GM21447 (cell line): ENCODE results near the gene MAP3K13.
"Not testable (repeated sequence)": the region's sequence is repeated elsewhere in the genome, so short reads cannot be mapped to it uniquely, and the experiment has no call there.

Experiments
- ATAC-seq: cut with Tn5 transposase; IDR thresholded peaks from one replicate; pipeline ENCODE4 v1.9.1; 2021; ENCODE audit not compliant: unreplicated experiment

MAP3K13 gene

GRCh38 chr3:185340751-185341150 lies 22.2 kb upstream of the MAP3K13 start:
- no peak for ATAC-seq

DNA sequence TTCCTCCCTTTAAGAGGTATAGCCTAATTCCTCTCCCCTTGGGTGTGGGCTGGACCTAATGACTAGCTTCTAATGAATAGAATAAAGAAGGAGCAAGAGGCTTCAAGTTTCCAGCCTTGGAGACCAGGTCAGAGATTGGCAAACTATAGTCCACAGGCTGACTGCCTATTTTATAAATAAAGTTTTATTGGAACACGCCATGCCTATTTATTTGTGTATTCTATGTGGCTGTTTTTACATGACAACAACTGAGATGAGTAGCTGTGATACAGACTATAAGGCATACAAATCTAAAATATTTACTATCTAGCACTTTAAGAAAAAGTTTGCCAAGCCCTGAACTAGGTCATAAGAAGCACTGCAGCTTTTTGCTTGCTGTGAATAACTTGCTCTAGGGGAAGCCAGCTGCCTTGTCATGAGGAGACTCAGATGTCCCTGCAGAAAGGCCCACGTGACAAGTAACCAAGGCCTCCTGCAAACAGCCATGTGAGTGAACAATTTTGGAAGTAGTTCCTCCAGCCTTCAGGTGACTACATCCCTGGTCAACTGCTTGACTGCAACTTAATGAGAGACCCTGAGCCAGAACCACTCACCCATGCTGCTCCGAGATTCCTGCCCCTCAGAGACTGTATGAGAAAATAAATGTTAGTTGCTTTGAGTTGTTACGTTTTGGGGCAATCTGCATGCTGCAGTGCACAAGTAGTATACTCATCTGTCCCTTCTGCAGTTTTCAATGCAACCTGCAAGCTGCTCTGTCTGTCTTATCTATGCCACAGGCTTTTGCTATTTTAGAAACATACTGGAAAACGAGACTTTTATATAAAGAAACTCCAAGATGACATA lies 21.1 kb upstream of the MAP3K13 start:
- ATAC-seq = no peak

GRCh38 chr3:185342459-185343174 lies 20.3 kb upstream of the MAP3K13 start:
- no peak for ATAC-seq

- no peak for ATAC-seq
Measured at GRCh38 chr3:185347399-185347798, 15.5 kb upstream of the MAP3K13 start.

- ATAC-seq = no peak
Measured at GRCh38 chr3:185350841-185351240, 12.1 kb upstream of the MAP3K13 start.

DNA sequence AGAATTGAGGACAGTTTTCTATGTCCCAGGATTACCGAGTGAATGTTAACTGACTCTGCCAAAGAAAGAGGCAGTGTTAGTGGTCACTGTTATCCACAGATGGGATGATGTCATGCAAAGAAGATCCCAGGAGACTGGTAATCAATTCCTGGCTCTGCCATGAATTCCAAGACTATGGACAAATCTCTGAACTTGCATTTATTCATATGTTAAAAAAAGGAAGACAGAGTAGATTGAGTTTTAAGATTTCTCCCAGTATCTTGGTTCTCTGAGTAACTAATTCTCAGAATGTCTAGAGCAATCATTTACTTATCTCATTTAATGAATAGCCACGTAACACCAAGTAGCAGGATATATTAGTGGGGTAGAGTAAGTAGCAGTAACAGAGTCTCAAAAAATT lies 11.5 kb upstream of the MAP3K13 start:
- ATAC-seq = no peak

GRCh38 chr3:185353225-185353624 lies 9.7 kb upstream of the MAP3K13 start:
- no peak for ATAC-seq

- peak; percentile 99 for ATAC-seq
Measured at GRCh38 chr3:185353823-185354614, 8.9 kb upstream of the MAP3K13 start.

DNA sequence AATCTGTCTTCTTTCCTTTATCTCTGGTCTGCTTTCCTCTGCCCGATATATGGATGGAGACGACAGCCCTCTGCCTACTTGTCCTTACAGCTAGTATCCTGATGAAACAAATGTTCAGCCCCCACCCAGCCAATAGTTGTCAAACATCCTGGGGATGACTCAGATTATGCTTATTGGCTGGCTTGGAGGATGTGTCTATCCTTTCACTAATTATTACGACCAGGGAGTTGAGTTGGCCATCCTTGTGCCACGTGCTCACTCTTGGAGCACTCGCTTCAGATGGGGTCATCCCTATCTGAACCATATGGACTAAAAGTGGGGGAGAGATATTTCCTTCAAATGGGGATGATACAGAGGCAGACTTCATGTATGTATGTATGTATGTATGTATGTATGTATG lies 6.4 kb upstream of the MAP3K13 start:
- no peak for ATAC-seq

GRCh38 chr3:185361920-185362319 lies 1.0 kb upstream of the MAP3K13 start:
- no peak for ATAC-seq

DNA sequence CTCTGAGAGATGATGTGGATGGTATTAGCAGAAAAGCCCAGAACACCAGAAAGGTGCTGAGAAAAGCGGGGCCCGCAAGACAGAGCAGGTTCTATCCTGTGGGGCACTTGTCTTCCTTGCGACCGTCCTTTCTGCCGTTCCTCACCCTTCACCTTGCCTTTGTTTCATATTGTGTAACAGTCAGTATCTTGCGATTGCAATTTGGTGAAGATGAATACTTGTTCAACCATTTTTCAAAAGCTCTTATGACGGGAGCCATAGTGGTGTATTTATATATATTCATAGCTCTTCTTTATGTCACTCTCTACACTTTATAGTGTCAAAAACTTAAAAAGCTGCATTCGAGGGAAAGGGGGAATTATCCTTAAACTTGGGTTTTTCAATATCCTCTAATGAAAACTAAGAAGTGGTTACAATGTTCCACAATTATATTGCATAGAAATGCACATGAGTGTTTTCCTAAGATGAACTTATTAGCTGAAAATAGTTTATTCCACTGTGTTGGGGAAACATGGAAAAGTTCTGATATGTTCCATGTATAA lies 797 bp downstream of the MAP3K13 start:
- no peak for ATAC-seq

DNA sequence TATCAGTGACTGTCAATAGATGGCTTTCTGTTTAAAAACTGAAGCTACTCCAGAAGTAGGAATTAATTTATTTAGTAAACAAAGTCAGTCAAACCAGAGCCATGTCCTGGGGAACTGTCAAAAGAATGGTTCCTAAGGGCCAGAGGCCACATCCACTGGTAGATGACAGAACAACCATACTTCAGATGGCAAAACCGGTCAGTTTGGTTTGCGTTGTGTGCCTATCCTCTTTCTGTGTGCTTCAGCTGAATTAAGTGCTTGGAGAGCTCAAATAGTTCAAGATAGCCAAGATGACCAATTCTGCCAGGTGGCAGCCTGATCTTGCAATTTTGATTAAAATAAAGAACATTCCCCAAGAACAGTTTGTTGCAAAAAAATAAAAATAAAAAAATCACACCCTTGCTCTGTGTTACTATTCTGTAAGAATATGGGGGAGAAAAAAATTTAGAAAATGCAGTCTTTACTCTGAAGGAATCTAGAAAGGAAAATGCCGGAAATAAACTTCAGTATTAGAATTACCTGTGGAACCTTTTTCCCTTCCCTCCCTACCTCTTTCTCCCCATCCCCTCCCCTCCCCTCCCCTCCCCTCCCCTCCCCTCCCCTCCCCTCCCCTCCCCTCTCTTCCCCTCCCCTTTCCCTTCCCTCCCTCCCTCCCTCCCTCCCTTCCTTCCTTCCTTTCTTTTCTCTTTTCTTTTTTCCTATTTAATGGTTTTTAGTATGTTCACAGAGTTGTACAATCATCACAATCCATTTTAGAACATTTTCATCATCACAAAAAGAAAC lies 2.5 kb downstream of the MAP3K13 start:
- no peak for ATAC-seq

- ATAC-seq = no peak
Measured at GRCh38 chr3:185366074-185366335, 3.1 kb downstream of the MAP3K13 start.

DNA sequence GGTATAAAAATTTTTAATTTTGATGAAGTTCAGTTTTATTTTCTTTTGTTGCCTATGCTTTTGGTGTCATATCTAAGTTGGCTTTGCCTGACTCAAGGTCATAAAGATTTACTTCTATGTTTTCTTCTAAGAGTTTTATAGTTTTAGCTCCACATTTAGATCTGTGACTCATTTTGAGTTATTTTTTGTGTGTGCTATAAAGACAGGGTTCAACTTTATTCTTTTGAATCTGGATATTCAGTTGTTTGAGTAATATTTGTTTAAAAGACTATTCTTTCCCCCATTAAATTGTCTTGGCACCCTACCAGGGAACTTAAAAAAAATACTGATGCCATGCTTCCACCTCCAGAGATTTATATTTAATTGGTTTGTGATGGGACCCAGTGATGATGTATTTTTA lies 4.0 kb downstream of the MAP3K13 start:
- no peak for ATAC-seq

- ATAC-seq = not testable (repeated sequence)
Measured at GRCh38 chr3:185370349-185370748, 7.4 kb downstream of the MAP3K13 start.

DNA sequence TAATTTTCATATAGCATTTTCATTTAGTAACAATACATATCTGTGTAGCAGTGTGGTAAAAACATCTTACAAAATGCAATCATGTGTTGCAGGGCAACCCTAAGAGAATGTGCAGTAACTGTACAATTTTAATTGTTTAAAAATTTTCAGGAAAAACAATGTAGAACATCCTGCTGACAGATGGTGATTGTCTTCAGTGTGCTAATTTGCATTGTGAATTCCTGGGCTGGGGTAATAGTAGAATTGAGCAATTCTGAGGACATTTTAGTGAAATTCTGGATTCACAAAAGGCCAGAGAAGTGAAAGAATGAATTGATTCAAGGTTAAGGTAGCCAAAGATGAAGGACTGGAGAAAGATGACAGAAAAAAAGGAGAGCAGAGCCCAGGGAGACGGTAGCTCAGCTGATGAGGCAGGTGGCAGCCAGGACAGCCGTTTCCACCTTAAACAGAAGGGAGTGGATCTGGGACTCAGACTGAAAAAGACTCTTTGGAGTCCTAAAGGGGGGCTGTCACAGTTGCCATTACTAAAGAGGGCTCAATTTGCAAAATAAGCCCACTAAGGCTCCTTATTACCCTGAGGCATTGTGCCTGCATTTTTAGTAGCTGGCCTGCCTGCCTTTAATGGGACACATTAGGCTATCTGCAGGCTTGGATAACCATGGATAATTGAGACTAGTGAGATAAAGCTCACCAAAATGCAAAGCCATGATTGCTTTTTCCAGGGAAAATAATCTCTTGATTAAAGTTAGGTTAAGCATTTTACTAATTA lies 8.6 kb downstream of the MAP3K13 start:
- ATAC-seq = no peak

DNA sequence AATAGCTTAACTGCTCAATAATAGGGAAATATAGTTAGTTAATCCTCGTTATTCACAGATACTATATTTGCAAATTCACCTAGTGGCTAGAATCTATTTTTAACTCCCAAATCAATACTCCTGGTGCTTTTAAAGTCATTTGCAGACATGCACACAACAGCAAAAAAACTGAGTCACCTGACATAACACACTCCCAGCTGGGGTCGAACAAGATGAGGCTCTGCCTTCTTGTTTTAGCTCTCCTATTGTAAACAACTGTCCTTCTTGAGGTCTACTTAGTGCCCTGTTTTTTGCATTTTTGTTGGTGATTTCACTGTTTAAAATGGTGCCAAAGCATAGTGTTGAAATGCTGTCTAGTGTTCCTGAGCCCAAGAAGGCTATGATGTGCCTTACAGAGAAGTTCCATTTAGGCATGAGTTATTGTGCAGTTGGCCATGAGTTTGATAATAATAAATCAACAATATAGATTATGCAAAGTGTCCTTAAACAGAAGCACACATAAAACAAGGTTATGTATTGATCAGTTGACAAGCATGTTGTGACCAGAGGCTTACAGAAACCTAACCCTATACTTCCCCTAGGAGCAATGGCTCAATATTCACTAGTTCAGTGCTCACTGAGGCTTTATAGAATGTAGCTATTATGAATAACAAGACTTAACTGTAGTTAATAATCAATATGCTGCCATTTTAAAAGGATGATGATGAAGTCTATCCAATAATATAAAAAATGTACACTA lies 18.6 kb downstream of the MAP3K13 start:
- ATAC-seq = no peak

DNA sequence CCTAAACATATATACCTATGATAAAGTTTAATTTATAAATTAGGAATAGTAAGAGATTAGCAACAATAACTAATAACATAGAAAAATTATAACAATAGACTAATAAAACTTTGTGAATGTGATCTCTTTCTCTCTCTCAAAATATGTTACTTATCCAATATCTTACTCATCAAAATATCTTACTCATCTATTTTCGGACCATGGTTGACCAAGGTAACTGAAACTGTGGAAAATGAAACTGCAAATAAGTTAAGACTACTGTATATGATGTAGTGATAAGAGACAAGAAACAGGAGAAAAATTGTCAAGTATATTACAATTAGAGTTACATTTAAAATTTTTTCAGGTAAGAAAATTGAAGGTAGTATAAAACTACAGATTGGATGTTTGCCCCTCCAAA lies 19.2 kb downstream of the MAP3K13 start:
- ATAC-seq = no peak

GRCh38 chr3:185386515-185386914 lies 23.6 kb downstream of the MAP3K13 start:
- not testable (repeated sequence) for ATAC-seq
